ENCODE results near the gene ENKD1. TPM values are rescaled to one million over a fixed set of nuclear protein-coding genes. Genes with fewer than 3 reads are reported as not detected.

The ENKD1 gene
- total and polyA plus RNA-seq, 2 of the 13 experiments (the other 11 are each of a cell fraction or from before 2014, with no cell fraction given): 10.8 to 20.8 TPM

GRCh38 chr16:67665598-67665997, 952 bp downstream of the ENKD1 start (continued):
- TF ChIP-seq ZNF318 (CRISPR knock-in tag; IDR thresholded peaks at IDR 0.05) (no peak; the same call in 1 of the 2 replicates), HNF1A (IDR thresholded peaks at IDR 0.05; ENCODE audit: low read depth) (no peak), HNF1A (CRISPR knock-in tag; IDR thresholded peaks at IDR 0.05; ENCODE audit: borderline replicate concordance) (0 out of 2 replicates have a peak, but pooled peaks have one; percentile 4), MBD4 (IDR thresholded peaks at IDR 0.05; ENCODE audit: borderline replicate concordance, low read length) (no peak), PHB2 (IDR thresholded peaks at IDR 0.05; ENCODE audit: partially characterized antibody) (no peak), ZKSCAN1 (IDR thresholded peaks at IDR 0.05; ENCODE audit: low read length) (peak; percentile 82), ZNF430 (CRISPR knock-in tag; IDR thresholded peaks at IDR 0.05) (no peak), HOXD1 (CRISPR knock-in tag; IDR thresholded peaks at IDR 0.05) (no peak), STAG1 (CRISPR knock-in tag; IDR thresholded peaks at IDR 0.05) (no peak), FOXA3 (CRISPR knock-in tag; IDR thresholded peaks at IDR 0.05) (no peak), ZNF878 (CRISPR knock-in tag; IDR thresholded peaks at IDR 0.05) (no peak), ZSCAN29 (CRISPR knock-in tag; conservative IDR thresholded peaks at IDR 0.05) (peak; percentile 34; the same call in 1 of the 2 replicates), YY1 (IDR thresholded peaks at IDR 0.05; ENCODE audit: insufficient read depth, insufficient replicate concordance, low read depth, low read length) (no peak), GATAD1 (CRISPR knock-in tag; IDR thresholded peaks at IDR 0.05) (no peak), ZNF567 (CRISPR knock-in tag; IDR thresholded peaks at IDR 0.05; ENCODE audit: borderline replicate concordance) (no peak), RNF219 (CRISPR knock-in tag; IDR thresholded peaks at IDR 0.05) (no peak), TEAD3 (CRISPR knock-in tag; optimal IDR thresholded peaks at IDR 0.05; ENCODE audit: borderline replicate concordance) (no peak)

Measured in HepG2 (cell line).